Stimulated activated CD4-positive, alpha-beta T cell treated with anti-CD3 and anti-CD28 coated beads, Interleukin-1b, Interleukin-23, amount 100 ng/mL, for 24 hours (primary cell): Measurements from ENCODE around the gene SLC22A25.
"Not testable (repeated sequence)": the region's sequence is repeated elsewhere in the genome, so short reads cannot be mapped to it uniquely, and the experiment has no call there.

Experiments
- DNase-seq, 4 experiments: peaks; one replicate each; pipeline ENCODE4 v3.0.0-alpha.2; 2020; ENCODE audit warnings: low read depth in 4 of 4, low spot score in 1 of 4

The SLC22A25 gene

DNA sequence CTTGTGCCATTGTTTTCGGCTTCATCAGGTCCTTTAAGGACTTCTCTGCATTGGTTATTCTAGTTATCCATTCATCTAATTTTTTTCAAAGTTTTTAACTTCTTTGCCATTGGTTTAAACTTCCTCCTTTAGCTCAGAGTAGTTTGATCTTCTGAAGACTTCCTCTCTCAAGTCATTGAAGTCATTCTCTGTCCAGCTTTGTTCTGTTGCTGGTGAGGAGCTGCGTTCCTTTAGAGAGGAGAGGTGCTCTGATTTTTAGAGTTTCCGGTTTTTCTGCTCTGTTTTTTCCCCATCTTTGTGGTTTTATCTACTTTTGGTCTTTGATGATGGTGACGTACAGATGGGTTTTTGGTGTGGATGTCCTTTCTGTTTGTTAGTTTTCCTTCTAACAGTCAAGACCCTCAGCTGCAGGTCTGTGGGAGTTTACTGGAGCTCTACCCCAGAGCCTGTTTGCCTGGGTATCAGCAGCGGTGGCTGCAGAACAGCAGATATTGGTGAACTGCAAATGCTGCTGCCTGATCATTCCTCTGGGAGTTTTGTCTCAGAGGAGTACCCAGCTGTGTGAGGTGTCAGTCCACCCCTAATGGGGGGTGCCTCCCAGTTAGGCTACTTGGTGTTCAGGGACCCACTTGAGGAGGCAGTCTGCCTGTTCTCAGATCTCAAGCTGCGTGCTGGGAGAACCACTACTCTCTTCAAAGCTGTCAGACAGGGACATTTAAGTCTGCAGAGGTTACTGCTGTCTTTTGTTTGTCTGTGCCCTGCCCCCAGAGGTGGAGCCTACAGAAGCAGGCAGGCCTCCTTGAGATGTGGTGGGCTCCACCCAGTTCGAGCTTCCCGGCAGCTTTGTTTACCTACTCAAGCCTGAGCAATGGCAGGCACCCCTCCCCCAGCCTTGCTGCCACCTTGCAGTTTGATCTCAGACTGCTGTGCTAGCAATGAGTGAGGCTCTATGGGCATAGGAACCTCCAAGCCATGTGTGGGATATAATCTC, 7.6 kb downstream of the SLC22A25 start:
- not testable (repeated sequence) for DNase-seq

DNA sequence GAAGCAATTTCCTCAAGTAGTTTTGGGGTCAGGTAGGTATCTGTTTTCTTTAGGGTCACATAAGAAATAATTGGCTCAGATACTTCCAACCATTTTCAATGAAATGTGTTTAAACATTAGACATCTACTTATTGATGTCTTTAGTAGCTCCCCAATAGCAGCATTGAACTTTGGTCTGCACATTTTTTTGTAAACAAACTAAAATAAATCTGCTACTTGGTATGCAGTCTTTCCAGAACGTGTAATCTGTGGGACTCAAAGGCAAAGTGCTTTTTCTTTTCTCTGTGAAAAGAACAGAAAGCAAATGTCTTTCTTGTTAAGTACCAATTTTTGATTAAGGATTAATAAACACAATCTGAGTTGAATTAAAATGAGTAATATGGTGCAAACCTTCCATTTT, 13.6 kb downstream of the SLC22A25 start:
- no peak for DNase-seq

DNA sequence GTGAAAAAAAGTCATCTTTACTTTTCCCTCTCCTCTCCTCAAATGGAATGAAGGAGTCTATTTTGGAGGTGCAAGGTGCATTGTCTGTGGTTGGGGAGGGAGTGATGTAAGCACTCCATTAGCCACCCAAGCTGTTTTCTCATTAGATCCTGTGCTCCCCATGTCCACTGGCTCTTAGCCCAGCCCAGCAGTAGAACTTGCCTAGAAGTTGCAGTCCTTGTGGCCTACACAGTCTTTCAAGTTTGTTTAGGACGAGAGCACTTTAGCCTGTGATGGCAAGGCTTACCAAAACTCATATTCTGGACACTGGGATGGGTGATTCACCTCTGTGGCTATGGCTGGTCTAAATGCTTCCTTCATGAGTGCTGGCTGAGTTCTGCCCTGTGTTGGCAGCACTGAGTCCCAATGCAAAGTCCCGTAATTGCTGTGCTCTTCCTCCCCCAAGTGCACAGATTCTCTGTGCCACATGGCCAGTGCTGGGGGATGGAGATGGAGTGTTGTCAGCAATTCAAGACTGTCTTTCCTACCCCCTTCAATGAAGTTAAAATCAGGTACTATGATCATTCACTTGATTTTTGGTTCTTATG, 15.8 kb downstream of the SLC22A25 start:
- no peak for DNase-seq

DNA sequence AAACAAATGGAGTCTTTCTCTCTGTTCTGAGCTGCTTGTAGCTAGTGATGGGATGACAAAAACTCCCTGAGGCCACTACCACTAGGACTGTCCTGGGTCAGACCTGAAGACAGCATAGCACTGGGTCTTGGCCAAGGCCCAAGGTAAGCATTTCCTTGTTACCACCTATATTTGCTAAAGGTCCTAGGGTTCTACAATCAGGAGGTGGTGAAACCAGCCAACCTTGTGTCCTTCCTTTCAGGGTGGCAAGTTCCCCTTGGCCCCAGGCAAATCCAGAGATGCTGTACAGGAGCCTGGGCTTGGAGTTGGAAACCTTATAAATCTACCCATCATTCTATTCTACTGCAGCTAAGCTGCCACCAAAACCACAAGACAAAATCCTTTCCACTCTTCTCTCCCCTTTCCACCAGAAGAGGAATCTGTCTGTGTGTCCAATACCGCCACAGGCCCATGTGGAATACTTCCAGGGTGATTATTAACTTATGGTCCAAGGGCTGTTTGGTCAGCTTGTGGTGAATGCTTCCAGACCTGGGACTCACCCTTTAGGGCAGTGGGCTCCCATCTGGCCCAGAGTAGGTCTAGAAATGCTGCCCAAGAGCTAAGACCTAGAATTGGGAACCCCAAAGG, 16.8 kb downstream of the SLC22A25 start:
- DNase-seq, result no peak

DNA sequence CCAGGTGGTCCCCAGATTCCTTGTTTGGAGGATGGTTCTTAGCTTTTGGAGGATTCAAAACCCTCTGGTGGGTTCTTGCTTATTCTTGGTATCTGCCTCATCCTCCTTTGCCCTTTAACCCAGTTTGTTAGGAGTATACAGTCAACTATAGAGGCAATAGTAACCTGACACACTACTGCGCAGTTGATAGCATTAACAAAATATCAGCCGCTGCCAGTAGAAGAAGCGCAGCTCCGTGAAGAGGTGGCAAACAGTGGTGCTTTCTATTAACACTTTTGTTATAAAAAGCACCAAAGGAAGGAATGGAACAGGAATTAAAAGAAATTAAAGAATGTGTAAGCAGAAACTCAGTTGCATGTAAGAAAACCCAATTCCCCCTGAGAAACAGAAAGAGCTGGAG, 29.3 kb downstream of the SLC22A25 start:
- no peak for DNase-seq

DNA sequence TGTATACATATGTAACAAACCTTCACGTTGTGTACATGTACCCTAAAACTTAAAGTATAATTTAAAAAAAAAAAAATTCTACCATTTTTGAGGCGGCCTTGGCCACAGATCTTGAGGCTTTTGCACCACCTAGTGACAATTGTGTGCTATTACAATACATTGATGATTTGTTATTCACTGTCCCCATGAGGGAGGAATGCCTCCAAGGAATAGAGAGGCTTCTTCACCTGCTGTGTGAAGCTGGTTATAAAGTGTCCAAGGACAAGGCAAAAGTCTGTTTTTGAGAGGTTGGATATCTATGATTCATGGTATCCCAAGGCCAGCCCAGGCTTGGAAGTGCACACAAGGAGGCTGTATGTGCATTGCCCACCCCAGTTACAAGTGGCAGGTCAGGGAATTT, 30.7 kb downstream of the SLC22A25 start:
- no peak for DNase-seq

DNA sequence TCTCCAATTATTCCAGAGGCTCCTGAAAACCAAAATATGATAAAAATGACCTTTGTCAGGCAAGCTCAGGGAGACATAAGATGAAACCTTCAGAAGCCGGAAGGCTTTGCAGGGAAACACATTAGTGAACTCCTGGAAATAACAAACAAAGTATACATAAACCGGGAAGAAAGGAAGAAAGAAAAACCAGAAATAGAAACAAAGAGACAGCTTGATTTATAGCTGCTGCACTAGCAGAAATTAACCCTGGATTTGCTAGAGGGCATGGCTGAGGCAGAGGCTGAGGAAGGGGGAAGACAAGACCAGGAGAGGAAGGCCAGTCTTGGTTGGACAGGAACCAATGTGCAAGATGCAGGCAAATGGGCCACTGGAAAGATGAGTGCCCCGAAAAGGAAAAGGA, 33.3 kb downstream of the SLC22A25 start:
- DNase-seq, result no peak
